SK-N-SH treated with all-trans-retinoic acid at 6 μM for 48 hours (cell line): ENCODE results near the gene SLC6A7.

Experiments used
- ATAC-seq: fragments of 200-7000 bp; cut with Tn5 transposase; 3 replicates; pipeline ENCODE4 v1.9.1; 2020; ENCODE audit warnings: mild to moderate bottlenecking, moderate library complexity
- ARNTL ChIP-seq: fragments of 450-650 bp; formaldehyde crosslinking; IDR thresholded peaks from 2 replicates; pipeline ENCODE4 v1.5.0; 2020; ENCODE audit warnings: low read depth, mild to moderate bottlenecking, moderate library complexity, borderline replicate concordance
- BACH2 ChIP-seq: fragments of 250-450 bp; sonication (Bioruptor Pico); IDR thresholded peaks from 2 replicates; pipeline ENCODE4 v1.9.0; 2021; ENCODE audit warnings: mild to moderate bottlenecking, borderline replicate concordance
- CREB5 ChIP-seq: fragments of 250-450 bp; sonication (Bioruptor Pico); IDR thresholded peaks from 2 replicates; pipeline ENCODE4 v1.5.1; 2020; ENCODE audit warnings: low read depth, mild to moderate bottlenecking, moderate library complexity
- CSDC2 ChIP-seq: fragments of 250-450 bp; sonication (Bioruptor Pico); IDR thresholded peaks from 2 replicates; pipeline ENCODE4 v1.5.0; 2020; ENCODE audit warnings: mild to moderate bottlenecking, moderate library complexity
- CSRNP3 ChIP-seq: fragments of 250-450 bp; sonication (Bioruptor Pico); IDR thresholded peaks from 2 replicates; pipeline ENCODE4 v1.5.1; 2021; ENCODE audit warnings: mild to moderate bottlenecking, moderate library complexity
- ESRRG ChIP-seq: fragments of 250-450 bp; sonication (Bioruptor Pico); IDR thresholded peaks from 2 replicates; pipeline ENCODE4 v1.6.1; 2021; ENCODE audit warnings: mild to moderate bottlenecking
- GLIS3 ChIP-seq: fragments of 250-450 bp; sonication (Bioruptor Pico); IDR thresholded peaks from 2 replicates; pipeline ENCODE4 v1.5.0; 2020; ENCODE audit warnings: mild to moderate bottlenecking, moderate library complexity
- ISL1 ChIP-seq: fragments of 250-450 bp; sonication (Bioruptor Pico); IDR thresholded peaks from 2 replicates; pipeline ENCODE4 v2.1.2; 2022; ENCODE audit warnings: mild to moderate bottlenecking, moderate library complexity
- PATZ1 ChIP-seq: fragments of 250-450 bp; sonication (Bioruptor Pico); IDR thresholded peaks from 2 replicates; pipeline ENCODE4 v1.8.0; 2020; ENCODE audit warnings: mild to moderate bottlenecking, moderate library complexity, borderline replicate concordance
- POU6F1 ChIP-seq: fragments of 250-450 bp; sonication (Bioruptor Pico); IDR thresholded peaks from 2 replicates; pipeline ENCODE4 v1.8.0; 2021; ENCODE audit warnings: low read depth, mild to moderate bottlenecking, moderate library complexity, borderline replicate concordance
- PPARA ChIP-seq: fragments of 250-450 bp; sonication (Bioruptor Pico); IDR thresholded peaks from 2 replicates; pipeline ENCODE4 v1.5.0; 2020; ENCODE audit warnings: mild to moderate bottlenecking, borderline replicate concordance
- RARB ChIP-seq: fragments of 250-450 bp; sonication (Bioruptor Pico); IDR thresholded peaks from 2 replicates; pipeline ENCODE4 v1.8.0; 2021; ENCODE audit warnings: mild to moderate bottlenecking, moderate library complexity
- SNAI2 ChIP-seq: fragments of 250-450 bp; sonication (Bioruptor Pico); IDR thresholded peaks from 2 replicates; pipeline ENCODE4 v1.5.0; 2020; ENCODE audit warnings: mild to moderate bottlenecking, moderate library complexity
- TSHZ2 ChIP-seq: fragments of 250-450 bp; sonication (Bioruptor Pico); IDR thresholded peaks from 2 replicates; pipeline ENCODE4 v1.5.0; 2020; ENCODE audit warnings: mild to moderate bottlenecking, moderate library complexity
- ZC3H10 ChIP-seq: fragments of 250-450 bp; sonication (Bioruptor Pico); IDR thresholded peaks from 2 replicates; pipeline ENCODE4 v1.5.1; 2021; ENCODE audit warnings: mild to moderate bottlenecking, moderate library complexity
- ZFP3 ChIP-seq: fragments of 250-450 bp; sonication (Bioruptor Pico); IDR thresholded peaks from 2 replicates; pipeline ENCODE4 v1.5.0; 2020; ENCODE audit warnings: mild to moderate bottlenecking, moderate library complexity
- ZFP30 ChIP-seq: fragments of 450-650 bp; formaldehyde crosslinking; IDR thresholded peaks from 2 replicates; pipeline ENCODE4 v1.5.0; 2022; ENCODE audit warnings: mild to moderate bottlenecking, moderate library complexity
- ZNF565 ChIP-seq: fragments of 450-650 bp; formaldehyde crosslinking; conservative IDR thresholded peaks from 2 replicates; pipeline ENCODE4 v1.5.0; 2020; ENCODE audit warnings: low read depth, mild to moderate bottlenecking, moderate library complexity
- ZNF70 ChIP-seq: fragments of 450-650 bp; formaldehyde crosslinking; IDR thresholded peaks from 2 replicates; pipeline ENCODE4 v1.5.0; 2020; ENCODE audit warnings: mild to moderate bottlenecking, moderate library complexity
- ZNF8 ChIP-seq: fragments of 450-650 bp; formaldehyde crosslinking; IDR thresholded peaks from 2 replicates; pipeline ENCODE4 v1.5.0; 2020; ENCODE audit warnings: mild to moderate bottlenecking, moderate library complexity

Gene SLC6A7

GRCh38 chr5:150186137-150186536 lies 3.7 kb upstream of the SLC6A7 start:
- no peak for TF ChIP-seq POU6F1 (CRISPR knock-in tag)
- TF ChIP-seq CSRNP3 (CRISPR knock-in tag) = no peak
- TF ChIP-seq ZFP30 (CRISPR knock-in tag) = no peak
- no peak for TF ChIP-seq ZC3H10
- TF ChIP-seq ESRRG (CRISPR knock-in tag) = no peak
- TF ChIP-seq PPARA (CRISPR knock-in tag) = no peak
- TF ChIP-seq PATZ1 (CRISPR knock-in tag) = no peak
- no peak for TF ChIP-seq ZNF8 (CRISPR knock-in tag)
- TF ChIP-seq CREB5 = no peak
- no peak for TF ChIP-seq SNAI2 (CRISPR knock-in tag)
- no peak for TF ChIP-seq BACH2 (CRISPR knock-in tag)
- TF ChIP-seq ARNTL (CRISPR knock-in tag) = no peak
- TF ChIP-seq ZFP3 (CRISPR knock-in tag) = no peak
- no peak for TF ChIP-seq ZNF565 (CRISPR knock-in tag)
- TF ChIP-seq TSHZ2 (CRISPR knock-in tag) = no peak
- no peak for TF ChIP-seq GLIS3 (CRISPR knock-in tag)
- no peak for TF ChIP-seq ZNF70 (CRISPR knock-in tag)
- TF ChIP-seq, all 23 proteins: peak for 0
- ATAC-seq = no peak

GRCh38 chr5:150186897-150187296 lies 3.0 kb upstream of the SLC6A7 start:
- no peak for ATAC-seq
- TF ChIP-seq PATZ1 (CRISPR knock-in tag) = no peak

GRCh38 chr5:150188146-150188842 lies 1.6 kb upstream of the SLC6A7 start:
- no peak for ATAC-seq
- no peak for TF ChIP-seq POU6F1 (CRISPR knock-in tag)
- TF ChIP-seq SNAI2 (CRISPR knock-in tag) = no peak
- TF ChIP-seq BACH2 (CRISPR knock-in tag) = no peak
- no peak for TF ChIP-seq CSDC2
- no peak for TF ChIP-seq ISL1 (CRISPR knock-in tag)
- no peak for TF ChIP-seq ZNF70 (CRISPR knock-in tag)
- TF ChIP-seq RARB = no peak
- TF ChIP-seq ARNTL (CRISPR knock-in tag) = no peak
- TF ChIP-seq ZC3H10 = no peak
- TF ChIP-seq ZFP3 (CRISPR knock-in tag) = no peak
- TF ChIP-seq PPARA (CRISPR knock-in tag) = no peak
- TF ChIP-seq PATZ1 (CRISPR knock-in tag) = no peak
- no peak for TF ChIP-seq ZNF8 (CRISPR knock-in tag)
- no peak for TF ChIP-seq ZFP30 (CRISPR knock-in tag)
